Activated CD4-positive, alpha-beta T cell treated with anti-CD3 and anti-CD28 coated beads, Interleukin-2, amount 10 ng/mL, durations not matched to agents 24 days and 14 days (primary cell): ENCODE results near the gene ANKRD40. TPM values are rescaled to one million over a fixed set of nuclear protein-coding genes. Genes with fewer than 3 reads are reported as not detected.
A peak's percentile ranks its signal among the peaks of the same experiment; 100 is the strongest.
"Not testable (repeated sequence)": the region's sequence is repeated elsewhere in the genome, so short reads cannot be mapped to it uniquely, and the experiment has no call there.

Source experiments
- DNase-seq: peaks from one replicate; pipeline ENCODE4 v3.0.0; 2022
- H3K27ac Mint-ChIP-seq: one replicate; pipeline ENCODE4 v1.8.0; 2022; ENCODE audit warnings: mild to moderate bottlenecking, mixed read lengths
- H3K27me3 Mint-ChIP-seq: one replicate; pipeline ENCODE4 v1.8.0; 2022; ENCODE audit warnings: mixed read lengths
- H3K36me3 Mint-ChIP-seq: one replicate; pipeline ENCODE4 v1.8.0; 2022; ENCODE audit warnings: low read depth, mild to moderate bottlenecking, mixed read lengths
- H3K4me1 Mint-ChIP-seq: one replicate; pipeline ENCODE4 v1.8.0; 2021; ENCODE audit warnings: mixed read lengths
- H3K4me3 Mint-ChIP-seq: one replicate; pipeline ENCODE4 v1.8.0; 2022; ENCODE audit warnings: mild to moderate bottlenecking, moderate library complexity, mixed read lengths
- H3K9me3 Mint-ChIP-seq: one replicate; pipeline ENCODE4 v1.8.0; 2021; ENCODE audit warnings: mixed read lengths
- intact Hi-C: fragments of 100-400 bp; cut with micrococcal nuclease; formaldehyde crosslinking; loops from one replicate; pipeline ENCODE4 v1.15.1; 2023
- total RNA-seq: library from RNA; stranded (reverse); gene quantifications from 2 replicates; pipeline ENCODE4 v1.2.3, GENCODE V29; 2022

ANKRD40 gene, protein sequence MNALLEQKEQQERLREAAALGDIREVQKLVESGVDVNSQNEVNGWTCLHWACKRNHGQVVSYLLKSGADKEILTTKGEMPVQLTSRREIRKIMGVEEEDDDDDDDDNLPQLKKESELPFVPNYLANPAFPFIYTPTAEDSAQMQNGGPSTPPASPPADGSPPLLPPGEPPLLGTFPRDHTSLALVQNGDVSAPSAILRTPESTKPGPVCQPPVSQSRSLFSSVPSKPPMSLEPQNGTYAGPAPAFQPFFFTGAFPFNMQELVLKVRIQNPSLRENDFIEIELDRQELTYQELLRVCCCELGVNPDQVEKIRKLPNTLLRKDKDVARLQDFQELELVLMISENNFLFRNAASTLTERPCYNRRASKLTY
- total RNA-seq, result 47.7 and 49.8 TPM in 2 replicates

DNA sequence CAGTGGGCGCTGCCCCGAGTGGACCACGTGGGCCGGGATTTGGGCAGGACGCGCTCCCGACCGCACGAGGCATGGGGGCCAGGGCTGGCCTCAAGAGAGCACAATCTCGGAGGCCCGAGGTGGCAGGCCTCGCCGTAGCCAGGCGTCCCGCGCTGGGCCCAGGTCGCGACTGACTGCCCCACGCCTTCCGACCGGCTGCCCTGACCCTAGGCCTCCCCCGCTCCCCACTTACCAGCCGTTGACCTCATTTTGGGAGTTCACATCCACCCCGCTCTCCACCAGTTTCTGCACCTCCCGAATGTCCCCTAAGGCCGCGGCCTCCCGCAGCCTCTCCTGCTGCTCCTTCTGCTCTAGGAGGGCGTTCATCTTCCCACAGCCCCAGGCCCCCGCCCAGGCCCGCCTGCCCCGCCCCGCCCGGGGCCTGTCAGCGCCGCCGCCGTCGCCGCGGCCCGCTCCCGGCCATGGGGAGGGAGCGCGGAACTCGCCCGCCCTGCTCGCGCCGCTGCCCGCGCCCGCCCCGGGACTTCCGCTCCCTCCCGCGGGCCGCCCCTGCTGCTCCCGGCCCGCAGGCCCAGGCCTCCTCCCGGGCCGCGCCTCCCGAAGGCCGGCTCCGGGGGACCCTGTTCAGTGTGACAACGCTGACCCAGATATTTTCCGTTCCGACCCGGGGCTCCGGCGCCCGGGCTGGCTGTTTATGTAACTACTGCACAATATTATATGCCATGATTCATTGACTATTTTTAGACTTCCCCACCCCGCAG is at the start of gene ANKRD40:
Gene ANKRD40 (minus strand): TSS at position 626 of the 761 bp plus-strand sequence. CDS start 260 bp downstream, at position 366.
- peak; percentile 98 for DNase-seq
- Mint-ChIP-seq H3K4me1 (peaks cover 33% of the 10 kb centered on the region), H3K4me3 (peak within 1 kb of the TSS; percentile 86), H3K27ac (peak within 1 kb of the TSS; percentile 98), H3K36me3 (peaks cover 31% of the 10 kb centered on the region), H3K9me3 (no peaks in the 10 kb centered on the region), H3K27me3 (peaks cover 2% of the 10 kb centered on the region)
- intact Hi-C loops, result loop anchor here (1.0 to 5.0 kb wide), 4 partner anchors 12 to 460 kb away; partner anchors contain the start of genes LUC7L3, NME1, NME2 and RSAD1

DNA sequence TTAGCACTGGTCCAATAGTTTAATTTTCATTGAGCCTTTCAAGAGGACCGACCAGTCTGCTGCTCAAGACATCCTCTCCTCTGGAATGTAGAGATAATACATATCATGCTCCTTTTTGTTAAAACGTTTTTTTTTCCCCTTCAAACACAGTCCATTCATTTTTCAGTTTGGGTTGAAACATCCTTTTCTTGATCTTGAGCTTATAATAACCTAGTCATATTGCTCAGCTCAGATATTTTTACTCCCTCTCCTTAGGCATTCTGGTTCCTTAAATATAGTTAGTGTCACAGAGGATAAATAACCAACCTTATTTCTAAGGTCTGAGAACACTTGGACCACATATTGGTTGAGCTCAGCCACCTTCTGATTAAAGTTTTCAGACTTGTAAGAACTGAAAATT is 46.8 kb upstream of the ANKRD40 start:
- no peaks in the 10 kb centered on the region for H3K9me3 Mint-ChIP-seq
- peaks cover 39% of the 10 kb centered on the region for H3K36me3 Mint-ChIP-seq
- intact Hi-C loops, result no loop called here
- no peak for DNase-seq
- no peaks in the 10 kb centered on the region for H3K27me3 Mint-ChIP-seq
- H3K27ac Mint-ChIP-seq, result no peak overlapping the region
- no peak overlapping the region for H3K4me3 Mint-ChIP-seq
- H3K4me1 Mint-ChIP-seq, result peaks cover 5% of the 10 kb centered on the region

DNA sequence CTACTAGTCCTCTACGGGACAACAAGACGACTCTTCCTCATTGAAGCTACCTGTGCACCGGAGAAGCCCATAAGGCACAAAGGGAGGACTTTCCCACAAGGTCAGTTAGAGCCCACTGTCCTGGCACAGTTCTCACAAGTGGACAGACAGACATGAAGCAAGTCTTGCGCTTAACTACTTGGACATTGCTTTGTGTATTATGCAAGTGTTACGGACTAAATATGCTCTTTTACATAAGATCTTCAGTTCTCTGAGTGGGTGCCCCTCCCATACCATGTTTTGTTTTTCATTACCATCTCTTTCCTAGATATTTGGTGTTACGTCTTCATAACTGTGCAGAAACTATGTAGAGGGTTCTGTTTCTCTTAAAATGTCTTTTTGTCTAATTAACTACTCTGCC is 41.5 kb upstream of the ANKRD40 start:
- Mint-ChIP-seq H3K36me3 (peaks cover 69% of the 10 kb centered on the region), H3K9me3 (no peaks in the 10 kb centered on the region)
- intact Hi-C loops, result no loop called here

DNA sequence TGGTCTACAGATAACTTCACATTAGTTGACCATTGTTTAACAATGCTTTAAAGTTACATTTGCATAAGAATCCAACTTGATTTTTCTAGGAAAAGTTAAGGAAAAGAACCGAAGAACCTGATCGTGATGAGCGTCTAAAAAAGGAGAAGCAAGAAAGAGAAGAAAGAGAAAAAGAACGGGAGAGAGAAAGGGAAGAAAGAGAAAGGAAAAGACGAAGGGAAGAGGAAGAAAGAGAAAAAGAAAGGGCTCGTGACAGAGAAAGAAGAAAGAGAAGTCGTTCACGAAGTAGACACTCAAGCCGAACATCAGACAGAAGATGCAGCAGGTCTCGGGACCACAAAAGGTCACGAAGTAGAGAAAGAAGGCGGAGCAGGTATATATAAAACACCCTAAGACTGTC is 37.9 kb upstream of the ANKRD40 start:
- peaks cover 2% of the 10 kb centered on the region for H3K4me1 Mint-ChIP-seq
- no peak overlapping the region for H3K27ac Mint-ChIP-seq
- peaks cover 79% of the 10 kb centered on the region for H3K36me3 Mint-ChIP-seq
- H3K9me3 Mint-ChIP-seq, result no peaks in the 10 kb centered on the region
- H3K4me3 Mint-ChIP-seq, result no peak overlapping the region
- intact Hi-C loops, result no loop called here
- H3K27me3 Mint-ChIP-seq, result no peaks in the 10 kb centered on the region
- no peak for DNase-seq

More for the DNA sequence above, 41.5 kb upstream of the ANKRD40 start:
- H3K4me3 Mint-ChIP-seq, result no peak overlapping the region
- no peak for DNase-seq
- H3K27ac Mint-ChIP-seq, result no peak overlapping the region
- peaks cover 2% of the 10 kb centered on the region for H3K4me1 Mint-ChIP-seq
- no peaks in the 10 kb centered on the region for H3K27me3 Mint-ChIP-seq

DNA sequence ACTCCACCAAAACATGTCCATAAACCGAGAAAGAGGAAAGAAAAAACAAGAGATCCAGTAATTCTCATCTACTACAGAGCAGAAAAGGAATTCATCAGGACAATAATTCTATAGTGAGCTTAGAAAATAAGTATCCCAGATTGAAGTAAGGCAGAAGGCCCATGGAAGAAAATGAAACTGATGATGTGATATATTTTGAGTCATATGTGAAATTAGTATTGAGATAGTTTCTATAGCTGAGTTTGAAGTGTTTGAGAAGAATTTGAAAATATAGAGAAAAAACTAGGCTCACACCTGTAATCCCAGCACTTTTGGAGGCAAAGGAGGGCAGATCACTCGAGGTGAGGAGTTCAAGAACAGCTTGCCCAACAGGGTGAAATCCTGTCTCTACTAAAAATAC is 31.4 kb upstream of the ANKRD40 start:
- H3K4me3 Mint-ChIP-seq, result no peak overlapping the region
- peak overlapping the region; percentile 6 for H3K27ac Mint-ChIP-seq
- peaks cover 57% of the 10 kb centered on the region for H3K36me3 Mint-ChIP-seq
- no peaks in the 10 kb centered on the region for H3K27me3 Mint-ChIP-seq
- no peak for DNase-seq
- no peaks in the 10 kb centered on the region for H3K9me3 Mint-ChIP-seq
- intact Hi-C loops, result no loop called here
- H3K4me1 Mint-ChIP-seq, result peaks cover 25% of the 10 kb centered on the region

DNA sequence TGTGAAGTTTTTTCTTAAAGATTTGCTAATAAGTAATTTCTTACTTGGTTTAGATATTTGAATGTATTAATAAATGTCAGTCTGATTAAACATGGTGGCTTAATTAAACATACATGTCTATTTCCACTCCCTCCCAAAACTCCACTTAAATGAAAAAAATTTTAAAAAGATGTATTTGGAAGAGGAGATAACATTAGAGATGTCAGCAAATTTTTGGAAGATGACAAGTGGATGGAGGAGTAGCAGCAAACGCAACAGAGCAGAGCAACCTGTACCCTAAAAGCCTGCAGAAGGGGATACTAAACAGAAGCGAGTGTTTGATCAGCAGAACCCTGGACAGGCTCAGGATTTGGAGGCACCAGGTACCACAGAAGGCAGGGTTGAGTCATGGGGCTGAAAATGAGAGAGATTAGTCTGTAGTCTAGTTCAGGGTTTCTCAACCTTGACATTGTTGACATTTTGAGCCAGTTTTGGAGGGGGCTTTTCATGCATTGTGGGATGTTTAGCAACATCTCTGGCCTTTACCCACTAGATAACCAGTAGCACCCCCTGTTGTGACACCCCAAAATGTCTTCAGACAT is 29.5 kb upstream of the ANKRD40 start:
- Mint-ChIP-seq H3K4me1 (peaks cover 29% of the 10 kb centered on the region), H3K4me3 (no peak overlapping the region), H3K36me3 (peaks cover 43% of the 10 kb centered on the region), H3K9me3 (no peaks in the 10 kb centered on the region), H3K27me3 (no peaks in the 10 kb centered on the region), H3K27ac (peak overlapping the region; percentile 10)
- DNase-seq, result peak; percentile 51
- intact Hi-C loops, result no loop called here

DNA sequence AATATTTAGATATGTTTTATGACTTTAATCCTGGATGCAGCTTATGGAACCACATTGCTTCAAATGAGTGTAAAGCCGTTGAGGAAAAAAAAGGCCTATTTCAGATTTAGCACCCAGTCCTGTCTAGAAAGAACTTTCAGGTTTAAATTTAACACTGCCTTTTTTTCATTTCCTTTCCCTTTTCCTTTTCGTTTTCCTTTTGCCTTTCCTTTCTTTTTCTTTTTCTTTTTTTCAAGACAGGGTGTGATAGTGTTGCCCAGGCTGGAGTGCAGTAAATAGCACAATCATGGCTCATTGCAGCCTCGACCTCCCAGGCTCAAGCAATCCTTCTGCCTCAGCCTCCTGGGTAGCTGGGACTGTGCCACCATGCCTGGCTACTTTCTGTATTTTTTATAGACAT is 27.6 kb upstream of the ANKRD40 start:
- Mint-ChIP-seq H3K27me3 (no peaks in the 10 kb centered on the region), H3K4me1 (peaks cover 39% of the 10 kb centered on the region), H3K36me3 (peaks cover 29% of the 10 kb centered on the region), H3K4me3 (no peak overlapping the region), H3K9me3 (no peaks in the 10 kb centered on the region), H3K27ac (no peak overlapping the region)
- DNase-seq, result no peak
- intact Hi-C loops, result no loop called here

DNA sequence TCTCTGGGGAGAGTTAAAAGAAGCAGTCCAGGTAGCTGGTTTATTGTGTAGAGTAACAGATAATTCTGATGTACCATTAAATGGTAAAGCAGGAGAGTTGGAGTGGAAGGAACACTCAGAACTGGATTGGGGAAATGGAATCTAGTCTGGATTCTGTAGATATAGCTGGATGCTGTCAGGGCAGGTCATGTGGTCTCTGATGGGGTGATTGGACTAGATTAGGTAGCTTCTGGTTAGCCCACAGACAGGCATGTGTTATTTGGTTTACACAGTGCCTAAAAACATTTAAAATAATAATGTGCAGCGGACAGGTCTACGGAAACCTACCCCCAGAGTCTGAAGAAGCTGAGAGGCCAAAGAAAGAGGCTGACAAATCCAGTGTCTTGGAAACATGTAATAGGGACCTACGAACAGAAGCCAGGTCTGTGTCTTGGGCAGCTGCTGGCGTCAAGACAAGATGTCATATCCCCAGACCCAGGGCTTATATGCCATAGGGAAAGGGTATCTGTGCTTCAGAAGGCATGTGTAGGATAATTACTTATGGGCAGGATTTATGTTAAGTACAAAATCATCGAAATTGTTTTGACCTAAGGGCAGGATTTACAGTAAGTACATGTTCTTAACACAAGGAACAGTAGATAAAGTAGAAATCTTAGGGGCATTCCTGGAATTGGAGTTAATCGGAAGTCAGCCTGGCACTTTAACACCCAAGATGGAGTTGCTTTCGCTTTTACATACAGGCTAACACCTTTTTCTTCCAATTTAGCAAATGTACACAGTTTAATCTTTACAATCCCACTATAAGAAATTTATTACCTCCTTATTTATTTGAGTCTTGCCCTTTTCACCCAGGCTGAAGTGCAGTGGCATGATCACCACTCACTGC is 24.1 kb upstream of the ANKRD40 start:
- Mint-ChIP-seq H3K9me3 (no peaks in the 10 kb centered on the region), H3K4me1 (peaks cover 35% of the 10 kb centered on the region), H3K27me3 (no peaks in the 10 kb centered on the region), H3K36me3 (peaks cover 7% of the 10 kb centered on the region), H3K4me3 (no peak overlapping the region), H3K27ac (peak overlapping the region; percentile 43)
- intact Hi-C loops, result no loop called here
- no peak for DNase-seq

DNA sequence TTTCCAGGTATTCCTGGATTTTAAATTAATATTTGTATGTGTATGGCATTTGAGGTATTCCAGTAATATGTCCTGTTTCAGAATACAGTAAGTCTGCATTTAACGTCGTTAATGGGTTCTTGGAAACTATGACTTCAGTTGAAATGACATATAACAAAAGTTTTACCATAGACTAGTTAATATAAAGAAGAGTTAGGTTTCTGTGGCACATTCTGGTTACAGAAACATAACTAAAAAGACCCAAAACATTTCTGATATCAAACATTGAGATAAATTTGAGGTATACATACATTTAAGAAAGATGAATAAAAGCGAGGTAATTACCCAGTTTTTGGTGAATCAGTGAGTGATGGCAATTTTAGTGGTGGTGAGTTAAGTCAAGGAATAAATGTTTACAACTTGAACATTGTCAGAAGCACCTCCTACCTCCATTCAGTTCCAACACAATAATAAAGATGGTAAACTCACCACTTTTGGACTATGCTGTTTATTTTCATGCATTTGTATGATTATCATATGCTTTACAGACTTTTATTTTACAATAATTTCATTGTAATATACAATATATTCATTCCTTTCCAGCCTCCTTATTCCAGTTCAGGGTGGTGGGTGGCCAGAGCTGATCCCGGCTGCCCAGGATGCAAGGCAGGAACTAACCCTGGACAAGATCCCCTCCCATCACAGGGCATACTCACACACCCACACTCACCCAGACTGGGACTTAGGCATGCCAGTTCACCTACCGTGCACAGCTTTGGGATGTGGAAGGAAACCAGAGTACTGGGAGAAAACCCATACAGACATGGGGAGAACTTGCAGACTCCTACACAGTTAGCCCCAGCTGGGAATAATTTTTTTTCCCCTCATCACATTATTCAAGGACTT is 21.4 kb upstream of the ANKRD40 start:
- no peaks in the 10 kb centered on the region for H3K27me3 Mint-ChIP-seq
- no peaks in the 10 kb centered on the region for H3K9me3 Mint-ChIP-seq
- peak overlapping the region; percentile 62 for H3K27ac Mint-ChIP-seq
- DNase-seq, result peak; percentile 53
- H3K36me3 Mint-ChIP-seq, result peaks cover 14% of the 10 kb centered on the region
- no peak overlapping the region for H3K4me3 Mint-ChIP-seq
- intact Hi-C loops, result no loop called here
- peaks cover 30% of the 10 kb centered on the region for H3K4me1 Mint-ChIP-seq

DNA sequence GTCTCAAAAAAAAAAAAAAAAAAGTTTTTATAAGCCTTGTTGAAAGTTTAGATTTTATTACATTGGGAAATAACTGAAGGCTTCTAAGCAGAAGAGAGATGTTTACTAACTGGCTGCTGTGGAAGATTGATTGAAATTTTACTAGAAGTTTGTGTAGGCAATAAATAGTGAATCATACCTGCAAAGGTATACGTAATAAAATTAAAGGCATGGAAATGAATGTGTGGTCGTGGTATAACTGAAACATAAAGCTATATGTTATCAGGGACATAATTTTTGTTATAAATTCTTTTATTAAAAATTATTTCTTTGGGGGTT is 20.4 kb upstream of the ANKRD40 start:
- intact Hi-C loops, result no loop called here
- no peak overlapping the region for H3K27ac Mint-ChIP-seq
- DNase-seq, result no peak
- peaks cover 30% of the 10 kb centered on the region for H3K4me1 Mint-ChIP-seq
- H3K9me3 Mint-ChIP-seq, result no peaks in the 10 kb centered on the region
- H3K27me3 Mint-ChIP-seq, result no peaks in the 10 kb centered on the region
- no peak overlapping the region for H3K4me3 Mint-ChIP-seq
- H3K36me3 Mint-ChIP-seq, result peaks cover 14% of the 10 kb centered on the region

DNA sequence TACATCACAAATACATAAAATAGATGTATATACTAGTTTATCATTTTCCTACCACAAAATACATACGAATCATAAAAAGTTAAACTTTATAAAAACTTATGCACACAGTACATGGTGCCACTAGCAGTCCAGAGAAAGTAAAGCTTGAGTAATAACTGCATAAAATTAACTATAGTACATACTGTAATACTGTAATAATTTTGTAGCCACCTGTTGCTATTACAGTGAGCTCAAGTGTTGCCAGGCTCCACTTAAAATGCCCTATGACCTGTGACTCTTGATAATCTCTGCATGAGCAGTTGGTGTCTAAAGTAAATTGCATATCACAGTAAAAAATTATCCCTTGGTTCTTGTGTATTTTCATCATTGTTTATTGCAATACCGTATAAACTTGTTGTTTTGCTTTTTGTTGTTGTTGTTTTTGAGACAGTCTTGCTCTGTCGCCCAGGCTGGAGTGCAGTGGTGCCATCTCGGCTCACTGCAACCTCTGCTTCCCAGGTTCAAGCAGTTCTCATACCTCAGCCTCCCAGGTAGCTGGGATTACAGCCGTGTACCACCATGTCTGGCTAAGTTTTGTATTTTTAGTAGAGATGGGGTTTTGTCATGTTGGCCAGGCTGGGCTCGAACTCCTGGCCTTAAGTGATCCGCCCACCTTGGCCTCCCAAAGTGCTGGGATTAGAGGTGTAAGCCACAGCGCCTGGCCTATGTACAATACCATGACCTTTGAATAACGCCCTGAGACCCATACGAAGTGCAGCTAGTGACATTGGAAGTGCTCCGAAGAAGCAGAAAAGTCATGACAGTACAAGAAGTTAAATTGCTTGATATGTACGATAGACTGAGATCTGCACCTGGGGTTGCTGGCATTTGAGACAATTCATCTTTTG is 18.3 kb upstream of the ANKRD40 start:
- Mint-ChIP-seq H3K9me3 (no peaks in the 10 kb centered on the region), H3K4me3 (no peak overlapping the region), H3K27me3 (no peaks in the 10 kb centered on the region), H3K36me3 (peaks cover 20% of the 10 kb centered on the region), H3K27ac (no peak overlapping the region), H3K4me1 (peaks cover 26% of the 10 kb centered on the region)
- intact Hi-C loops, result no loop called here
- peak; percentile 49 for DNase-seq

DNA sequence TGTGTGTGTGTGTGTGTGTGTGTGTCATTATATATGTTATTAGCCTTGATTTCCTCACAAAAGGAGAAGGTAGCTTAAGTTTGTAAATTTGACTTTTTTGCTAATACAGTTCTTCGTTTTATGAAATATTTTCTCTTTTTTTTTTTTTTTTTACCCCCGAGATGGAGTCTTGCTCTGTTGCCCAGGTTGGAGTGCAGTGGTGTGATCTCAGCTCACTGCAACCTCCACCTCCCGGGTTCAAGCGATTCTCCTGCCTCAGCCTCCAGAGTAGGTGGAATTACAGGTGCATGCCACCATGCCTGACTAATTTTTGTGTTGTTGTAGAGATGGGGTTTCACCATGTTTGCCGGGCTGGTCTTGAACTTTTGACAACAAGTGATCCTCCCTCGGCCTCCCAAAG is 16.9 kb upstream of the ANKRD40 start:
- H3K27me3 Mint-ChIP-seq, H3K4me3 Mint-ChIP-seq, DNase-seq, intact Hi-C loops, H3K27ac Mint-ChIP-seq, H3K9me3 Mint-ChIP-seq: not testable (repeated sequence)
- Mint-ChIP-seq H3K4me1 (peaks cover 26% of the 10 kb centered on the region), H3K36me3 (peaks cover 28% of the 10 kb centered on the region)
